Measurements from ENCODE around the gene EXOC6.

DNA sequence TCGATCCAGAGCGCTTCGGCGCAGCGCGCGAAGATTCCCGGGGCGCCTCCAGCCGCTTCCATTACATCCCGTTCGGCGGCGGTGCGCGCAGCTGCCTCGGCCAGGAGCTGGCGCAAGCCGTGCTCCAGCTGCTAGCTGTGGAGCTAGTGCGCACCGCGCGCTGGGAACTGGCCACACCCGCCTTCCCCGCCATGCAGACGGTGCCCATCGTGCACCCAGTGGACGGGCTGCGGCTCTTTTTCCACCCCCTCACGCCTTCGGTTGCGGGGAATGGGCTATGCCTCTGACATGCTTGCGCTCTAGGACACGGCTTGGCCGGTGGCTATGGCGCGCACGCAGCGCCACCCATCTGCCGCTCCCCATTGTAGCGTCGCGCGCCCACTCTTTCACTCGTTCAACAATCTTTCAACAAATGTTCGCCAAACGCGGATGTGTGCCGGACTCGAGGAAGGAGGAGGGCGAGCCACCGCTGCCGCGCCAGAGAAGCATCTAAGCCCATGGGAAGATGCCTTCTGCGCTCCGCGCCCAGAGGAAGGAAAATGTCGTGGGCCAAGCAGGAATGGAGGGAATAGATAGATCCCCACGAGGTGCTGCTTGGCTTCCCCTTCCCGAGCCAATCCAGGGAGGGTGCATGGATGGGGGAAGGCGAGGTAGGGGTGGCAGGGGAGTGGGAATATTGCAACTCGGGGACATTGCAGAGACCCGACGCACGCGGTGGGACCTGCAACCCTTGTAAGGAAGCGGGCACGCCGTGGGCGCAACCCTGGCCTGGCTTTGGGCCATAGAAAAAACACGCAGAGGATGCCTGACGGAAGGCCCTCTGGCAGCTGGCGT, 220.3 kb downstream of the EXOC6 start:
- TF ChIP-seq, protein P1, sequence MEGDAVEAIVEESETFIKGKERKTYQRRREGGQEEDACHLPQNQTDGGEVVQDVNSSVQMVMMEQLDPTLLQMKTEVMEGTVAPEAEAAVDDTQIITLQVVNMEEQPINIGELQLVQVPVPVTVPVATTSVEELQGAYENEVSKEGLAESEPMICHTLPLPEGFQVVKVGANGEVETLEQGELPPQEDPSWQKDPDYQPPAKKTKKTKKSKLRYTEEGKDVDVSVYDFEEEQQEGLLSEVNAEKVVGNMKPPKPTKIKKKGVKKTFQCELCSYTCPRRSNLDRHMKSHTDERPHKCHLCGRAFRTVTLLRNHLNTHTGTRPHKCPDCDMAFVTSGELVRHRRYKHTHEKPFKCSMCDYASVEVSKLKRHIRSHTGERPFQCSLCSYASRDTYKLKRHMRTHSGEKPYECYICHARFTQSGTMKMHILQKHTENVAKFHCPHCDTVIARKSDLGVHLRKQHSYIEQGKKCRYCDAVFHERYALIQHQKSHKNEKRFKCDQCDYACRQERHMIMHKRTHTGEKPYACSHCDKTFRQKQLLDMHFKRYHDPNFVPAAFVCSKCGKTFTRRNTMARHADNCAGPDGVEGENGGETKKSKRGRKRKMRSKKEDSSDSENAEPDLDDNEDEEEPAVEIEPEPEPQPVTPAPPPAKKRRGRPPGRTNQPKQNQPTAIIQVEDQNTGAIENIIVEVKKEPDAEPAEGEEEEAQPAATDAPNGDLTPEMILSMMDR (IDR thresholded peaks at IDR 0.05 in 8 of 11, conservative IDR thresholded peaks at IDR 0.05 in 3 of 11), result no peak
- no peak for TF ChIP-seq POLR2A (IDR thresholded peaks at IDR 0.05)
